HK-2 (cell line): ENCODE results near the gene GADD45A.

Source experiments
- DNase-seq: peaks from one replicate; pipeline ENCODE4 v3.0.0-alpha.2; 2018; ENCODE audit not compliant: unreplicated experiment

GADD45A gene

GRCh38 chr1:67689267-67690017 lies 4.4 kb downstream of the GADD45A start:
- DNase-seq: no peak

- DNase-seq: no peak
These were observed 5.0 kb downstream of the GADD45A start for GRCh38 chr1:67690018-67690363.

- no peak for DNase-seq
These were observed 5.4 kb downstream of the GADD45A start for GRCh38 chr1:67690411-67690810.

GRCh38 chr1:67691712-67692111 lies 6.7 kb downstream of the GADD45A start:
- no peak for DNase-seq

GRCh38 chr1:67695963-67696362 lies 11.0 kb downstream of the GADD45A start:
- no peak for DNase-seq

GRCh38 chr1:67696708-67697107 lies 11.7 kb downstream of the GADD45A start:
- DNase-seq: no peak

- no peak for DNase-seq
These were observed 15.2 kb downstream of the GADD45A start for GRCh38 chr1:67700220-67700619.

GRCh38 chr1:67700692-67701410 lies 15.8 kb downstream of the GADD45A start:
- DNase-seq: peak; percentile 32

GRCh38 chr1:67701876-67702275 lies 16.9 kb downstream of the GADD45A start:
- DNase-seq: no peak

- DNase-seq: no peak
These were observed 19.4 kb downstream of the GADD45A start for GRCh38 chr1:67704351-67704750.

GRCh38 chr1:67705735-67706453 lies 20.9 kb downstream of the GADD45A start:
- DNase-seq: no peak

- no peak for DNase-seq
These were observed 23.6 kb downstream of the GADD45A start for GRCh38 chr1:67708606-67709005.

GRCh38 chr1:67710417-67710816 lies 25.4 kb downstream of the GADD45A start:
- no peak for DNase-seq

GRCh38 chr1:67711158-67711854 lies 26.3 kb downstream of the GADD45A start:
- no peak for DNase-seq

- no peak for DNase-seq
These were observed 26.8 kb downstream of the GADD45A start for GRCh38 chr1:67711855-67712212.

- DNase-seq: peak; percentile 55
These were observed 28.3 kb downstream of the GADD45A start for GRCh38 chr1:67713057-67713846.

GRCh38 chr1:67715819-67716218 lies 30.8 kb downstream of the GADD45A start:
- DNase-seq: no peak

- DNase-seq: no peak
These were observed 31.8 kb downstream of the GADD45A start for GRCh38 chr1:67716800-67717199.

GRCh38 chr1:67717876-67718275 lies 32.9 kb downstream of the GADD45A start:
- peak; percentile 55 for DNase-seq

- no peak for DNase-seq
These were observed 34.6 kb downstream of the GADD45A start for GRCh38 chr1:67719329-67720196.
